ENCODE data around the gene RGS14. TPM values are rescaled to one million over a fixed set of nuclear protein-coding genes. Genes with fewer than 3 reads are reported as not detected.

Gene RGS14
- total and polyA plus RNA-seq, 9 donors, result 0.73 to 27.0 (median 7.2) TPM

DNA sequence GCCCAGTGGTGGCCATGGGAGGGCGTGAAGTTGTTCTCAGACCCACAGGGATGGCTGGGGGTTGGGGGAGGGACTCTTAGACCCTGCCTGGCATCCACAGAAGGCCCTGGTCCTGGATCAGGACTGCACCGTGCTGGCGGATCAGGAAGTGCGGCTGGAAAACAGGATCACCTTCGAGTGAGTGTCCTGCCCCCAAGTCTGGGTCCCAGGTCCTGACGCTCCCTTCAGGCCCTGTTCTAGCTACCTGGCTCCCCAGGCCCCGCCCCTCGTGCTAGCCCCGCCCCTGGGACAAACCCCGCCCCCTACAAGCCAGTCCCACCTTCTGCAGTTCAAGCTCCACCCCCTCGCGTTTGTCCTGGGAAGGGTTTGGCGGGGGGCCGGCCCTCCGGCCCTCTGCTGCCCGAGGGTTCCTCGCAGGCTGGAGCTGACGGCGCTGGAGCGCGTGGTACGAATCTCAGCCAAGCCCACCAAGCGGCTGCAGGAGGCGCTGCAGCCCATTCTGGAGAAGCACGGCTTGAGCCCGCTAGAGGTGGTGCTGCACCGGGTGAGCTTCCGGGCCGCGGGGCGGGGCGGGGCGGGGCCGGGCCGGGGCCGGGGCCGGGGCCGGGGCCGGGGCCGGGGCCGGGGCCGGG, 12.9 kb downstream of the RGS14 start:
- intact Hi-C loops (cut with DNase I), result no loop called here
- Histone ChIP-seq H3K27me3 (no peaks in the 10 kb centered on the region), H3K4me3 (peak overlapping the region; percentile 20), H3K9me3 (no peaks in the 10 kb centered on the region), H3K4me1 (ENCODE audit: insufficient read depth) (peaks cover 10% of the 10 kb centered on the region), H3K27ac (no peak overlapping the region), H3K36me3 (no peaks in the 10 kb centered on the region)
- TF ChIP-seq EP300 (IDR thresholded peaks at IDR 0.05), result no peak
- no peak for TF ChIP-seq CTCF (IDR thresholded peaks at IDR 0.05)
- TF ChIP-seq POLR2A (IDR thresholded peaks at IDR 0.05), result no peak
- DNase-seq, result peak; percentile 77 to 90 (median 81)
- 10 to 24% (median 20%) methylated on average over 18 to 42 of the region's 42 CpGs for WGBS, 3 donors

DNA sequence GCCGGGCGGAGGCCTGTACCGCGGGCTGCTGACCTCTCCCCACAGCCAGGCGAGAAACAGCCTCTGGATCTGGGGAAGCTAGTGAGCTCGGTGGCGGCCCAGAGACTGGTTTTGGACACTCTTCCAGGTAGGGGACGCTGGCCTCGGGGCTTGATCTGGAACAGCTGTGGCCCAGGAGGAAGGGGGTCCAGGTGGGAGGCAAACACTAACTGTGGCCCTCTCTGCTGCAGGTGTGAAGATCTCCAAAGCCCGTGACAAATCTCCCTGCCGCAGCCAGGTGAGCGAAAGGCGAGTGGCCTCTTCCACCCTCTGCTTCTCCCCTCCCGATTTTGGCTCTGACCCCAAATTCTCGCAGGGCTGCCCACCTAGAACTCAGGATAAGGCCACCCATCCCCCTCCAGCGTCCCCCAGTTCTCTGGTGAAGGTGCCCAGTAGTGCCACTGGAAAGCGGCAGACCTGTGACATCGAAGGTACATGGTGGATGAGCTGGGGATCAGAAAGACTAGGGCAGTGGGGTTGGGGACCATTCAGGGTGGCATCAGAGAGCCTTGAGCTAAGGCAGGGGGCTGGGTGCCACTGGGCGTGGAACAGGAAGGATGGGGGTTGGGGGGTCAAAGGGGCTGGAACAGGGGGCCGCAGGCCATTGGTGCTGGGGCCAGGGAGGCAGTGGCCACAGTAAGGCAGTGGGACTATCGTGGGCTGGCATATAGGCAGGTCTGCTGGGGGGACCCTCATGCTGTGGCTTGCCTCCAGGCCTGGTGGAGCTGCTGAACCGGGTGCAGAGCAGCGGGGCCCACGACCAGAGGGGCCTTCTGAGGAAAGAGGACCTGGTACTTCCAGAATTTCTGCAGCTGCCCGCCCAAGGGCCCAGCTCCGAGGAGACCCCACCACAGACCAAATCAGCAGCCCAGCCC, 13.7 kb downstream of the RGS14 start:
- H3K4me3 ChIP-seq, result peak overlapping the region; percentile 20
- H3K9me3 ChIP-seq, result no peaks in the 10 kb centered on the region
- whole genome bisulfite sequencing, 3 donors, result 51 to 75% (median 72%) methylated on average over 19 to 26 of the region's 26 CpGs
- no peaks in the 10 kb centered on the region for H3K27me3 ChIP-seq
- H3K36me3 ChIP-seq, result no peaks in the 10 kb centered on the region
- H3K27ac ChIP-seq, result no peak overlapping the region
- DNase-seq, result peak in 1 of 5 donors; percentile 40
- TF ChIP-seq POLR2A (IDR thresholded peaks at IDR 0.05) (no peak), EP300 (IDR thresholded peaks at IDR 0.05) (no peak), CTCF (IDR thresholded peaks at IDR 0.05) (no peak)
- peaks cover 6% of the 10 kb centered on the region for H3K4me1 ChIP-seq (ENCODE audit: insufficient read depth)
- intact Hi-C loops (cut with DNase I), result no loop called here

GRCh38 chr5:177372034-177372896, 14.5 kb downstream of the RGS14 start:
- Histone ChIP-seq H3K4me3 (no peak overlapping the region), H3K27me3 (no peaks in the 10 kb centered on the region), H3K9me3 (no peaks in the 10 kb centered on the region), H3K4me1 (ENCODE audit: insufficient read depth) (peaks cover 5% of the 10 kb centered on the region), H3K27ac (no peak overlapping the region), H3K36me3 (no peaks in the 10 kb centered on the region)
- DNase-seq, result no peak
- no peak for TF ChIP-seq POLR2A (IDR thresholded peaks at IDR 0.05)
- TF ChIP-seq EP300 (IDR thresholded peaks at IDR 0.05), result no peak
- TF ChIP-seq CTCF (IDR thresholded peaks at IDR 0.05), result no peak
- WGBS, 3 donors, result 88 to 95% (median 91%) methylated on average over 12 of the region's 12 CpGs
- intact Hi-C loops (cut with DNase I), result no loop called here

- no peak for DNase-seq
- Histone ChIP-seq H3K9me3 (no peaks in the 10 kb centered on the region), H3K36me3 (no peaks in the 10 kb centered on the region), H3K27ac (no peak overlapping the region), H3K4me3 (no peak overlapping the region), H3K4me1 (ENCODE audit: insufficient read depth) (peaks cover 4% of the 10 kb centered on the region), H3K27me3 (no peaks in the 10 kb centered on the region)
- intact Hi-C loops (cut with DNase I), result no loop called here
- 89 to 98% (median 93%) methylated on average over 6 of the region's 6 CpGs for WGBS, 3 donors
- no peak for TF ChIP-seq POLR2A (IDR thresholded peaks at IDR 0.05)
- TF ChIP-seq CTCF (IDR thresholded peaks at IDR 0.05), result no peak
- no peak for TF ChIP-seq EP300 (IDR thresholded peaks at IDR 0.05)
Measured at GRCh38 chr5:177372910-177373309, 15.2 kb downstream of the RGS14 start.
